H1 (cell line): ENCODE measurements around the gene SOHLH1. TPM values are rescaled to one million over a fixed set of nuclear protein-coding genes. Genes with fewer than 3 reads are reported as not detected.
A peak's percentile ranks its signal among the peaks of the same experiment; 100 is the strongest.

Experiments
- CTCF ChIA-PET: fragments of 300-600 bp; sonication (Branson Sonifier 250); formaldehyde crosslinking; loops from one replicate; lab custom pipeline; 2021; ENCODE audit not compliant: partially characterized antibody; lab: Charles Lee
- POLR2A ChIA-PET: fragments of 300-600 bp; sonication (Branson Sonifier 250); formaldehyde crosslinking; loops from one replicate; lab custom pipeline; 2021; ENCODE audit warnings: inconsistent platforms; ENCODE audit not compliant: partially characterized antibody; lab: Charles Lee
- DNase-seq, 2 experiments: peaks; one replicate each; pipeline versions ENCODE4 v3.0.0 to v3.0.0-alpha.2; 2010 to 2022; ENCODE audit warnings: low spot score in 2 of 2, low read depth in 1 of 2, mixed read lengths in 1 of 2
- FAIRE-seq: peaks from 2 replicates; lab custom pipeline; 2011; peaks lifted over from hg19 to GRCh38; lab: Jason Lieb, UNC
- H2AFZ ChIP-seq: 2 replicates; pipeline ENCODE4 v1.8.1; 2012; ENCODE audit warnings: low read length, inconsistent platforms
- H2AK5ac ChIP-seq: 2 replicates; pipeline ENCODE4 v1.6.1; 2013; ENCODE audit warnings: low read depth, low read length
- H2BK120ac ChIP-seq: replicated peaks from 2 replicates; pipeline ENCODE3; 2013; ENCODE audit warnings: low read depth, low read length, inconsistent platforms
- H2BK12ac ChIP-seq: 2 replicates; pipeline ENCODE4 v1.6.1; 2013; ENCODE audit warnings: low read depth, low read length
- H2BK15ac ChIP-seq: 2 replicates; pipeline ENCODE4 v1.6.1; 2013; ENCODE audit warnings: low read length
- H2BK20ac ChIP-seq: 2 replicates; pipeline ENCODE4 v1.6.1; 2013; ENCODE audit warnings: low read length
- H2BK5ac ChIP-seq: 2 replicates; pipeline ENCODE4 v1.6.1; 2013; ENCODE audit warnings: low read depth, low read length
- H3K14ac ChIP-seq: 2 replicates; pipeline ENCODE4 v1.6.1; 2013; ENCODE audit warnings: inconsistent platforms; ENCODE audit not compliant: insufficient read length
- H3K18ac ChIP-seq: 2 replicates; pipeline ENCODE4 v1.6.1; 2013; ENCODE audit warnings: low read length; ENCODE audit errors: extremely low read depth
- H3K23ac ChIP-seq: 2 replicates; pipeline ENCODE4 v1.6.1; 2013; ENCODE audit warnings: inconsistent platforms; ENCODE audit not compliant: insufficient read length
- H3K23me2 ChIP-seq: 2 replicates; pipeline ENCODE4 v1.6.1; 2013; ENCODE audit warnings: low read depth, low read length
- H3K27ac ChIP-seq: 2 replicates; pipeline ENCODE4 v1.6.1; 2011; ENCODE audit warnings: low read depth, low read length, inconsistent platforms
- H3K27me3 ChIP-seq, 4 experiments: replicated peaks in 1 of 4; 1 replicate in 1 of 4; 2 replicates in 3 of 4; pipeline versions ENCODE4 v1.6.1 to v1.8.1; 2011 to 2013; ENCODE audit warnings: low read length in 3 of 4, mild to moderate bottlenecking in 3 of 4, inconsistent platforms in 2 of 4, mixed read lengths in 2 of 4, moderate library complexity in 1 of 4; ENCODE audit not compliant: control insufficient read depth in 3 of 4, insufficient read depth in 3 of 4; ENCODE audit errors: extremely low read depth in 1 of 4
- H3K36me3 ChIP-seq, 4 experiments: 2 replicates each; pipeline versions ENCODE4 v1.6.1 to v1.8.1; 2011 to 2013; ENCODE audit warnings: mild to moderate bottlenecking in 4 of 4, low read length in 3 of 4, moderate library complexity in 2 of 4, control low read depth in 1 of 4, inconsistent platforms in 1 of 4; ENCODE audit not compliant: insufficient read depth in 4 of 4, control insufficient read depth in 2 of 4
- H3K4ac ChIP-seq: replicated peaks from 2 replicates; pipeline ENCODE3; 2013; ENCODE audit warnings: low read length, low read depth, mixed read lengths, inconsistent platforms; ENCODE audit not compliant: insufficient read length
- H3K4me1 ChIP-seq, 4 experiments: replicated peaks in 1 of 4; 1 replicate in 1 of 4; 2 replicates in 3 of 4; pipeline versions ENCODE4 v1.6.1 to v1.8.1; 2011 to 2013; ENCODE audit warnings: low read length in 3 of 4, inconsistent platforms in 2 of 4, mixed read lengths in 1 of 4; ENCODE audit not compliant: insufficient read depth in 4 of 4, control insufficient read depth in 3 of 4
- H3K4me2 ChIP-seq, 2 experiments: 2 replicates each; pipeline versions ENCODE4 v1.6.1 to v1.8.1; 2011 to 2013; ENCODE audit warnings: low read depth in 2 of 2, low read length in 2 of 2, control low read depth in 1 of 2, inconsistent platforms in 1 of 2, mild to moderate bottlenecking in 1 of 2; ENCODE audit not compliant: insufficient read depth in 1 of 2
- H3K4me3 ChIP-seq, 4 experiments: fragments of 200-600, 300-600 bp in 1 of 4; sonication (generic), shearing (Covaris generic), sonication (Bioruptor Twin) in 1 of 4; 2 replicates each; pipeline versions ENCODE4 v1.5.1 to v1.8.1; 2011 to 2016; ENCODE audit warnings: low read length in 4 of 4, low read depth in 3 of 4, control low read depth in 2 of 4, inconsistent platforms in 2 of 4, mild to moderate bottlenecking in 2 of 4, mixed read lengths in 1 of 4, moderate library complexity in 1 of 4; ENCODE audit not compliant: insufficient read depth in 2 of 4; ENCODE audit errors: extremely low read depth in 1 of 4
- H3K56ac ChIP-seq: replicated peaks from 2 replicates; pipeline ENCODE3; 2013; ENCODE audit warnings: low read depth, mild to moderate bottlenecking, mixed read lengths, low read length, inconsistent platforms; ENCODE audit not compliant: insufficient read length
- H3K79me1 ChIP-seq: 2 replicates; pipeline ENCODE4 v1.6.1; 2013; ENCODE audit warnings: low read depth, low read length, control low read depth
- H3K79me2 ChIP-seq, 2 experiments: 2 replicates each; pipeline versions ENCODE4 v1.6.1 to v1.8.1; 2012 to 2013; ENCODE audit warnings: low read length in 2 of 2, mild to moderate bottlenecking in 2 of 2, inconsistent platforms in 1 of 2; ENCODE audit not compliant: insufficient read depth in 2 of 2, control insufficient read depth in 1 of 2
- H3K9ac ChIP-seq, 4 experiments: replicated peaks in 1 of 4; 1 replicate in 1 of 4; 2 replicates in 3 of 4; pipeline versions ENCODE4 v1.6.1 to v1.8.1; 2011 to 2013; ENCODE audit warnings: low read depth in 3 of 4, low read length in 3 of 4, control low read depth in 2 of 4, mild to moderate bottlenecking in 2 of 4, moderate library complexity in 2 of 4, inconsistent platforms in 1 of 4; ENCODE audit errors: extremely low read depth in 1 of 4
- H3K9me3 ChIP-seq, 2 experiments: 2 replicates each; pipeline versions ENCODE4 v1.6.1 to v1.8.1; 2012 to 2013; ENCODE audit warnings: mild to moderate bottlenecking in 2 of 2, moderate library complexity in 2 of 2, control low read depth in 1 of 2, inconsistent platforms in 1 of 2, low read depth in 1 of 2, low read length in 1 of 2, mixed read lengths in 1 of 2; ENCODE audit not compliant: insufficient read depth in 2 of 2
- H4K20me1 ChIP-seq, 2 experiments: replicated peaks in 1 of 2; 2 replicates each; pipeline versions ENCODE3 to v1.8.1; 2011 to 2013; ENCODE audit warnings: inconsistent platforms in 2 of 2, low read length in 2 of 2, mild to moderate bottlenecking in 1 of 2; ENCODE audit not compliant: insufficient read depth in 2 of 2, control insufficient read depth in 1 of 2
- H4K5ac ChIP-seq: 2 replicates; pipeline ENCODE4 v1.6.1; 2013; ENCODE audit warnings: low read length, low read depth, mixed read lengths, inconsistent platforms; ENCODE audit not compliant: insufficient read length
- H4K8ac ChIP-seq: 2 replicates; pipeline ENCODE4 v1.8.0; 2013; ENCODE audit warnings: mild to moderate bottlenecking, moderate library complexity, low read length, inconsistent platforms; ENCODE audit not compliant: insufficient read depth; ENCODE audit errors: extremely low read depth
- H4K91ac ChIP-seq: replicated peaks from 2 replicates; pipeline ENCODE3; 2013; ENCODE audit warnings: low read length, mixed read lengths, inconsistent platforms; ENCODE audit not compliant: insufficient read length
- CBX8 ChIP-seq: fragments of 300-800, 300-1000 bp; sonication (generic); IDR thresholded peaks from 2 replicates; pipeline ENCODE4 v1.7.1; 2016; ENCODE audit warnings: low read depth, low read length, borderline replicate concordance
- CEBPB ChIP-seq: IDR thresholded peaks from 2 replicates; pipeline ENCODE4 v1.6.1; 2012; ENCODE audit warnings: low read depth, low read length
- CTBP2 ChIP-seq: IDR thresholded peaks from 2 replicates; pipeline ENCODE4 v1.7.0; 2011; ENCODE audit warnings: borderline replicate concordance, mild to moderate bottlenecking, moderate library complexity, mixed read lengths, low read length; ENCODE audit not compliant: insufficient read depth, insufficient read length
- EP300 ChIP-seq, 2 experiments: IDR thresholded peaks; 1 replicate in 1 of 2; 2 replicates in 1 of 2; pipeline ENCODE4 v1.6.1; 2011 to 2012; ENCODE audit warnings: low read depth in 2 of 2, low read length in 2 of 2, mild to moderate bottlenecking in 2 of 2, borderline replicate concordance in 1 of 2, inconsistent platforms in 1 of 2, moderate library complexity in 1 of 2
- GABPA ChIP-seq: IDR thresholded peaks from 2 replicates; pipeline ENCODE4 v1.6.1; 2011; ENCODE audit warnings: mild to moderate bottlenecking, low read length, moderate library complexity, borderline replicate concordance; ENCODE audit not compliant: insufficient read depth
- RNF2 ChIP-seq: fragments of 200-900, 300-1000 bp; sonication (generic); IDR thresholded peaks from 2 replicates; pipeline ENCODE4 v1.7.1; 2016; ENCODE audit warnings: borderline replicate concordance, low read depth, mild to moderate bottlenecking, antibody characterized with exemption, low read length; ENCODE audit not compliant: poor library complexity, severe bottlenecking; ENCODE audit errors: missing control alignments
- SIRT6 ChIP-seq: IDR thresholded peaks from one replicate; pipeline ENCODE4 v1.7.1; 2012; ENCODE audit warnings: low read length, inconsistent platforms
- SP1 ChIP-seq: IDR thresholded peaks from 2 replicates; pipeline ENCODE4 v1.6.1; 2011; ENCODE audit warnings: low read depth, low read length
- SP4 ChIP-seq: IDR thresholded peaks from 2 replicates; pipeline ENCODE4 v1.6.1; 2012; ENCODE audit warnings: low read length, inconsistent platforms
- WGBS, 2 experiments: shearing (Covaris generic) in 1 of 2; methylation state at CpG; one replicate each; pipeline versions ENCODE4 v1.1.6 to v1.1.7; 2013 to 2015; ENCODE audit warnings: low lambda C conversion rate in 2 of 2, mixed read lengths in 2 of 2, inconsistent platforms in 1 of 2, low coverage in 1 of 2, missing lambda C conversion rate in 1 of 2; ENCODE audit not compliant: insufficient replicate concordance in 2 of 2, insufficient coverage in 1 of 2, insufficient read length in 1 of 2; ENCODE audit errors: extremely low coverage in 1 of 2, missing lambda C conversion rate in 1 of 2; 5-methylcytosine and 5-hydroxymethylcytosine counted together
- polyA plus RNA-seq, 7 experiments: library from polyadenylated mRNA; depleted of rRNA in 3 of 7; stranded (reverse) in 5 of 7; unstranded in 2 of 7; fragments of >200 nt in 5 of 7; fragments of 200-250 nt in 2 of 7; gene quantifications; 1 replicate in 5 of 7; 2 replicates in 1 of 7; 4 replicates in 1 of 7; pipeline versions ENCODE4 v1.2.1 to v1.2.3, GENCODE V29; 2011 to 2013; ENCODE audit warnings: missing spikeins in 2 of 7, mixed read lengths in 2 of 7
- total RNA-seq: library from RNA; stranded (reverse); fragmentation: NEBNext Ultra II Directional; extraction: Animal tissue kit (Norgen Biotek cat#: 25700); gene quantifications from 2 replicates; pipeline ENCODE4 v1.2.1, GENCODE V29; 2021
- TF ChIP-seq, protein P1 (sequence below): IDR thresholded peaks from 2 replicates; pipeline ENCODE4 v1.6.1; 2012; ENCODE audit warnings: inconsistent platforms

SOHLH1 gene
- total and polyA plus RNA-seq, 2 of the 8 experiments (the other 6 are each of a cell fraction or from before 2014, with no cell fraction given), result 0.11 TPM; not detected in 1

GRCh38 chr9:135736979-135737839, 37.9 kb upstream of the SOHLH1 start:
- Histone ChIP-seq H3K79me2 (no peaks in the 10 kb centered on the region), H3K79me1 (no peaks in the 10 kb centered on the region), H3K4me2 (peak overlapping the region; percentile 33 to 64; a peak in 3 of 4 replicates), H4K91ac (no peak overlapping the region), H2BK20ac (no peak overlapping the region), H2BK120ac (no peak overlapping the region), H4K8ac (peak overlapping the region; percentile 79), H3K4ac (no peak overlapping the region), H4K20me1 (peaks cover 0 to 4% of the 10 kb centered on the region in 2 experiments), H3K23ac (no peak overlapping the region), H2AFZ (no peak overlapping the region), H3K36me3 (no peaks in the 10 kb centered on the region), H2BK12ac (no peak overlapping the region), H2BK5ac (no peak overlapping the region), H3K9ac (no peak overlapping the region), H3K18ac (no peak overlapping the region), H3K14ac (no peak overlapping the region), H4K5ac (no peak overlapping the region), H3K4me3 (peak overlapping the region in 1 of 4 experiments; percentile 44; a peak in 2 of 8 replicates), H2BK15ac (no peak overlapping the region), H3K4me1 (peaks cover 0 to 13% (median 8%) of the 10 kb centered on the region in 4 experiments; a peak in 4 of 7 replicates), H2AK5ac (no peak overlapping the region), H3K27ac (no peak overlapping the region), H3K23me2 (no peaks in the 10 kb centered on the region), H3K56ac (no peak overlapping the region), H3K9me3 (no peaks in the 10 kb centered on the region; a peak in 1 of 4 replicates), H3K27me3 (peaks cover 0 to 14% (median 10%) of the 10 kb centered on the region in 4 experiments; a peak in 5 of 7 replicates)
- 80% methylated on average over 23 of the region's 23 CpGs; no CpG with 5 or more reads in 1 of the 2 experiments for WGBS, 2 experiments
- DNase-seq (no peak), FAIRE-seq (no peak)
- ChIA-PET CTCF (interaction anchor here (1.2 to 2.4 kb wide), 2 partner anchors 33 to 36 kb away, joined by 3 to 8 read pairs; no protein-coding TSS in a partner anchor), POLR2A (interaction anchor here (1.3 kb wide), 1 partner anchor 13 kb away, joined by 3 read pairs; no protein-coding TSS in a partner anchor)
- TF ChIP-seq CBX8 (no peak), RNF2 (no peak), SIRT6 (no peak), GABPA (no peak), SP1 (no peak), CTBP2 (no peak), SP4 (no peak), EP300 (IDR thresholded peaks at IDR 0.05; ENCODE audit: borderline replicate concordance in 1 of 2, low read depth in 2 of 2, low read length in 2 of 2) (no peak), CEBPB (no peak)
- TF ChIP-seq, protein P1, sequence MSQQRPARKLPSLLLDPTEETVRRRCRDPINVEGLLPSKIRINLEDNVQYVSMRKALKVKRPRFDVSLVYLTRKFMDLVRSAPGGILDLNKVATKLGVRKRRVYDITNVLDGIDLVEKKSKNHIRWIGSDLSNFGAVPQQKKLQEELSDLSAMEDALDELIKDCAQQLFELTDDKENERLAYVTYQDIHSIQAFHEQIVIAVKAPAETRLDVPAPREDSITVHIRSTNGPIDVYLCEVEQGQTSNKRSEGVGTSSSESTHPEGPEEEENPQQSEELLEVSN, result no peak
